ENCODE data around the gene SFT2D3. TPM values are rescaled to one million over a fixed set of nuclear protein-coding genes. Genes with fewer than 3 reads are reported as not detected.

The SFT2D3 gene
- total RNA-seq, 2 experiments from 2014 or later = 5.2 to 5.8 TPM

- Mint-ChIP-seq H3K4me3 (no peak overlapping the region), H3K9me3 (no peaks in the 10 kb centered on the region), H3K36me3 (ENCODE audit: low read depth) (no peaks in the 10 kb centered on the region), H3K27ac (no peak overlapping the region), H3K27me3 (peaks cover 62% of the 10 kb centered on the region), H3K4me1 (peaks cover 9% of the 10 kb centered on the region)
- ChIA-PET POLR2A (no interaction called here), CTCF (interaction anchor here (0.5 kb wide), 1 partner anchor 111 kb away, joined by 3 read pairs; no protein-coding TSS in a partner anchor)
- no peak for DNase-seq
Observed at GRCh38 chr2:127671557-127672302, 29.6 kb upstream of the SFT2D3 start.

GRCh38 chr2:127672341-127673224 lies 28.7 kb upstream of the SFT2D3 start:
- Mint-ChIP-seq H3K36me3 (ENCODE audit: low read depth) (no peaks in the 10 kb centered on the region), H3K9me3 (no peaks in the 10 kb centered on the region), H3K27me3 (peaks cover 64% of the 10 kb centered on the region), H3K4me3 (no peak overlapping the region), H3K4me1 (peaks cover 9% of the 10 kb centered on the region), H3K27ac (no peak overlapping the region)
- POLR2A ChIA-PET = no interaction called here
- DNase-seq = no peak
- CTCF ChIA-PET = interaction anchor here (0.5 kb wide), 1 partner anchor 111 kb away, joined by 3 read pairs; no protein-coding TSS in a partner anchor

- ChIA-PET CTCF (no interaction called here), POLR2A (no interaction called here)
- H3K36me3 Mint-ChIP-seq (ENCODE audit: low read depth) = no peaks in the 10 kb centered on the region
- no peak for DNase-seq
- H3K4me1 Mint-ChIP-seq = peaks cover 9% of the 10 kb centered on the region
- no peak overlapping the region for H3K27ac Mint-ChIP-seq
- no peaks in the 10 kb centered on the region for H3K9me3 Mint-ChIP-seq
- peaks cover 72% of the 10 kb centered on the region for H3K27me3 Mint-ChIP-seq
- no peak overlapping the region for H3K4me3 Mint-ChIP-seq
Observed at GRCh38 chr2:127673291-127674069, 27.8 kb upstream of the SFT2D3 start.

- POLR2A ChIA-PET = no interaction called here
- H3K4me1 Mint-ChIP-seq = peaks cover 9% of the 10 kb centered on the region
- H3K27me3 Mint-ChIP-seq = peaks cover 70% of the 10 kb centered on the region
- CTCF ChIA-PET = no interaction called here
- DNase-seq = no peak
- no peak overlapping the region for H3K27ac Mint-ChIP-seq
- H3K9me3 Mint-ChIP-seq = no peaks in the 10 kb centered on the region
- H3K4me3 Mint-ChIP-seq = peak overlapping the region; percentile 37
- no peaks in the 10 kb centered on the region for H3K36me3 Mint-ChIP-seq (ENCODE audit: low read depth)
Observed at GRCh38 chr2:127674241-127675209, 26.8 kb upstream of the SFT2D3 start.

GRCh38 chr2:127675331-127676261 lies 25.7 kb upstream of the SFT2D3 start, which contains the start of gene LIMS2:
Gene LIMS2 (minus strand): TSS chr2:127675530. CDS start chr2:127675024, 506 bp downstream.
- no peak for DNase-seq
- H3K27me3 Mint-ChIP-seq = peaks cover 63% of the 10 kb centered on the region
- ChIA-PET POLR2A (no interaction called here), CTCF (interaction anchor here (0.7 to 1.1 kb wide), 2 partner anchors 84 to 196 kb away, joined by 3 to 5 read pairs; no protein-coding TSS in a partner anchor)
- H3K4me1 Mint-ChIP-seq = peaks cover 9% of the 10 kb centered on the region
- H3K9me3 Mint-ChIP-seq = no peaks in the 10 kb centered on the region
- no peak within 1 kb of the TSS for H3K27ac Mint-ChIP-seq
- peak within 1 kb of the TSS; percentile 37 for H3K4me3 Mint-ChIP-seq
- no peaks in the 10 kb centered on the region for H3K36me3 Mint-ChIP-seq (ENCODE audit: low read depth)

- ChIA-PET CTCF (interaction anchor here (1.1 kb wide), 1 partner anchor 86 kb away, joined by 3 read pairs; no protein-coding TSS in a partner anchor), POLR2A (no interaction called here)
- H3K4me1 Mint-ChIP-seq = peaks cover 9% of the 10 kb centered on the region
- no peak overlapping the region for H3K27ac Mint-ChIP-seq
- H3K27me3 Mint-ChIP-seq = peaks cover 66% of the 10 kb centered on the region
- DNase-seq = no peak
- H3K4me3 Mint-ChIP-seq = no peak overlapping the region
- H3K9me3 Mint-ChIP-seq = no peaks in the 10 kb centered on the region
- no peaks in the 10 kb centered on the region for H3K36me3 Mint-ChIP-seq (ENCODE audit: low read depth)
Observed at GRCh38 chr2:127676906-127677305, 24.4 kb upstream of the SFT2D3 start.

- ChIA-PET POLR2A (no interaction called here), CTCF (no interaction called here)
- no peak overlapping the region for H3K27ac Mint-ChIP-seq
- H3K4me1 Mint-ChIP-seq = peaks cover 9% of the 10 kb centered on the region
- H3K9me3 Mint-ChIP-seq = no peaks in the 10 kb centered on the region
- DNase-seq = no peak
- no peaks in the 10 kb centered on the region for H3K36me3 Mint-ChIP-seq (ENCODE audit: low read depth)
- no peak overlapping the region for H3K4me3 Mint-ChIP-seq
- peaks cover 51% of the 10 kb centered on the region for H3K27me3 Mint-ChIP-seq
Observed at GRCh38 chr2:127678531-127678930, 22.8 kb upstream of the SFT2D3 start.

GRCh38 chr2:127678991-127679390 lies 22.3 kb upstream of the SFT2D3 start:
- Mint-ChIP-seq H3K27me3 (peaks cover 46% of the 10 kb centered on the region), H3K27ac (no peak overlapping the region), H3K4me3 (no peak overlapping the region), H3K9me3 (no peaks in the 10 kb centered on the region), H3K36me3 (ENCODE audit: low read depth) (no peaks in the 10 kb centered on the region), H3K4me1 (peaks cover 9% of the 10 kb centered on the region)
- DNase-seq = no peak
- CTCF ChIA-PET = no interaction called here
- POLR2A ChIA-PET = no interaction called here

GRCh38 chr2:127679680-127680361 lies 21.5 kb upstream of the SFT2D3 start:
- Mint-ChIP-seq H3K27ac (no peak overlapping the region), H3K4me3 (no peak overlapping the region), H3K9me3 (no peaks in the 10 kb centered on the region), H3K4me1 (peaks cover 5% of the 10 kb centered on the region), H3K27me3 (peaks cover 40% of the 10 kb centered on the region), H3K36me3 (ENCODE audit: low read depth) (no peaks in the 10 kb centered on the region)
- ChIA-PET POLR2A (no interaction called here), CTCF (no interaction called here)
- no peak for DNase-seq

- H3K4me1 Mint-ChIP-seq = peaks cover 3% of the 10 kb centered on the region
- H3K27me3 Mint-ChIP-seq = peaks cover 40% of the 10 kb centered on the region
- no peak overlapping the region for H3K27ac Mint-ChIP-seq
- DNase-seq = no peak
- no peaks in the 10 kb centered on the region for H3K9me3 Mint-ChIP-seq
- ChIA-PET POLR2A (no interaction called here), CTCF (interaction anchor here (0.7 kb wide), 1 partner anchor 90 kb away, joined by 3 read pairs; no protein-coding TSS in a partner anchor)
- no peak overlapping the region for H3K4me3 Mint-ChIP-seq
- no peaks in the 10 kb centered on the region for H3K36me3 Mint-ChIP-seq (ENCODE audit: low read depth)
Observed at GRCh38 chr2:127680706-127681287, 20.5 kb upstream of the SFT2D3 start.

Measured in activated CD4-positive, alpha-beta memory T cell treated with anti-CD3 and anti-CD28 coated beads, Interleukin-2, amount 10 ng/mL, durations not matched to agents 7 days and 5 days (primary cell).